ENCODE data around the gene AK4. TPM values are rescaled to one million over a fixed set of nuclear protein-coding genes. Genes with fewer than 3 reads are reported as not detected.

Gene AK4
- total and polyA plus RNA-seq, 4 experiments from 2014 or later = 1.3 to 1.9 TPM; not detected in 2

DNA sequence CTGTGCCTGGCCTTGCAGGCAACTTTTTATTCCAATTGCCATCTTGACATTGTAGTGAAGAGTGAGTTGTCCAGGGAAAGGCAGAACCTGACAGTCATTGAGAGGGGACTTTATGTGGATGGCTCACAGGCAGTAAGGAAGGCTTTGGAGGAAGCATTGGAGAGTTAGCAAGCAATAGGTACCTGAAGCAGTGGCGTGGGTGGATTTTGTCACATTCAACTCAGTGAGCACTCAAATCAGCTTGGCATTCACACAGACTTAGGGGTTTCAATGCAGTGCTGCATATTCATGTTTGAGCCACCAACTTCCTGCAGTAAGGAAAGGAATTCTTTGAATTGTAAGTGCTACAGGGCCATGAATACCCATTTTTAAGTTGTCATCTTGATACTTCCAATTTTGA lies 69.0 kb downstream of the AK4 start:
- CTCF ChIA-PET (ENCODE audit: partially characterized antibody) = interaction anchor here (0.7 to 3.9 kb wide), 3 partner anchors 8 to 32 kb away, joined by 3 to 19 read pairs (median 6); no protein-coding TSS in a partner anchor
- no peak for DNase-seq
- Histone ChIP-seq H3K9me3 (ENCODE audit: control insufficient read depth in 1 of 2, low read length in 2 of 2) (no peaks in the 10 kb centered on the region), H3K4me3 (ENCODE audit: low read length in 2 of 2) (no peak overlapping the region), H3K4me1 (ENCODE audit: insufficient read depth, low read length) (no peaks in the 10 kb centered on the region), H3K36me3 (ENCODE audit: insufficient read depth, low read length) (no peaks in the 10 kb centered on the region), H3K27ac (ENCODE audit: low read depth, low read length) (no peak overlapping the region), H3K27me3 (ENCODE audit: insufficient read depth, low read length) (no peaks in the 10 kb centered on the region)
- Mint-ChIP-seq H3K36me3 (no peaks in the 10 kb centered on the region), H3K9me3 (no peaks in the 10 kb centered on the region), H3K4me3 (no peak overlapping the region), H3K27me3 (peaks cover 0 to 1% of the 10 kb centered on the region in 2 donors), H3K4me1 (peaks cover 3 to 6% (median 4%) of the 10 kb centered on the region in 4 donors), H3K27ac (no peak overlapping the region)
- POLR2A ChIA-PET (ENCODE audit: partially characterized antibody) = no interaction called here
- intact Hi-C loops (cut with micrococcal nuclease) = no loop called here

DNA sequence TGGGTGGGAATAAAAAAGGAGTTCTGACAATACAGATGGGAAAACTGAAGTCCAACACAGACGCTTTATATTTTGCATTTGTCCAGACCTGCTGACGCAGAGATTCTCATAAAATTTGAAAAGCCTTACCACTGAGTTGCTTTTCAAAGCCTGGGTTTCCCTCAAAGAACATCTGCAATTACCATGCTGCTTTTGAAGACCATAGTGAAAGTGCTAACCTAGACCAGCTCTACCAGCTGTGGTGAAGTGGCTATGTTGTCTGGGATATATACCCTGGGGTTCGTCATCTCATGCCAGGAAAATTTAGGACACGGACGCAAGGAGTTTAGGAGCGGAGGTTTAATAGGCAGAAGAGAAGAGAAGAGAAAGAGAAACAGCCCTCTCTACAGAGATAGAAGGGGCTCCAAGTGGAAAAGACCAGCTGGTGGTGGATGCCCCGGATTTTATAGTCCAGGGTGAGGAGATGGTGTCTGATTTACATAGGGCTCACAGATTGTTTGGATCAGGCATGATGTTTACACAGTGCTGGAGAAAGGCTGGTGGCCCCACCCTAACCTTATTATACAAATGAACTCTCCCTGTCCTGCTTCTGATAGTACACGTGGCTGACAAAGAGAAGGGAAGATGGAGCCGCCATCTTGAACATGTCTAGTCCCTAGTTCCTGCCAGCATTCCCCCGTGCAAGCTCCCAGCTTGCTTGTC lies 73.8 kb downstream of the AK4 start:
- no peaks in the 10 kb centered on the region for H3K4me1 Mint-ChIP-seq
- no peak overlapping the region for H3K4me3 Mint-ChIP-seq
- POLR2A ChIA-PET (ENCODE audit: partially characterized antibody) = no interaction called here

DNA sequence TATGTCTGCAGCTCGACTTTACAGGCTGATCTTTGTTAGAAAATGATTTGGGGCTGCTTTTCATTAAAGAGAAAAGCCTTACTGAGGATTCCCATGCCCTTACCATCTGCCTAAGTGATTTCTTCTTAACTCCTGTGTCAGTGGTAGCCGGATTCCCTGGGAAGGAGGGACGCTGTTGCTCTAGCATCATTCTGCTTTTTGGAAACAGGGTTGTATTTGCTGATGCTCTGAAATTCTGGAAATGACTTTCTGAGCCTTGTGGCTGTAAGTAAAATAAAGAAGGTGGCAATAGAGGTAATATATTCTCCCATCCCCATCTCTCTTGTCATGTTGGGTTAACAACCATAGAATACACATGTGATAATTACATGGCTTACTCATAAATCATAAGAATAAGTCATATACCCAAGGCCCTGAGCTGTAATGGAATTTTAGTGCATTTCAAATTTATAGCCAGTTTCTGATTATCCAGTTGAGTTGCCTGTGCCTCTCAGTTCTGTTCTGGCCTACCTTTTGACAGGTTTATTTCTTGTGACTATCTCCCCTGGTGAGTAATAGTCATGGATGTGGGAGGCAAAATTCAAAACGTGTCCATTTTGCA lies 74.4 kb downstream of the AK4 start:
- Histone ChIP-seq H3K4me1 (ENCODE audit: insufficient read depth, low read length) (no peaks in the 10 kb centered on the region), H3K9me3 (ENCODE audit: control insufficient read depth in 1 of 2, low read length in 2 of 2) (no peaks in the 10 kb centered on the region), H3K4me3 (ENCODE audit: low read length in 2 of 2) (no peak overlapping the region), H3K27me3 (ENCODE audit: insufficient read depth, low read length) (no peaks in the 10 kb centered on the region), H3K27ac (ENCODE audit: low read depth, low read length) (no peak overlapping the region), H3K36me3 (ENCODE audit: insufficient read depth, low read length) (no peaks in the 10 kb centered on the region)
- no peak overlapping the region for H3K4me3 Mint-ChIP-seq
- H3K9me3 Mint-ChIP-seq = no peaks in the 10 kb centered on the region
- ChIA-PET CTCF (ENCODE audit: partially characterized antibody) (no interaction called here), POLR2A (ENCODE audit: partially characterized antibody) (no interaction called here)
- DNase-seq = no peak
- intact Hi-C loops (cut with micrococcal nuclease) = no loop called here
- H3K27ac Mint-ChIP-seq = no peak overlapping the region
- H3K4me1 Mint-ChIP-seq = no peaks in the 10 kb centered on the region
- H3K36me3 Mint-ChIP-seq = no peaks in the 10 kb centered on the region
- H3K27me3 Mint-ChIP-seq = peaks cover 0 to 8% of the 10 kb centered on the region in 2 donors

More for the DNA sequence above, 73.8 kb downstream of the AK4 start:
- Histone ChIP-seq H3K4me3 (ENCODE audit: low read length in 2 of 2) (no peak overlapping the region), H3K4me1 (ENCODE audit: insufficient read depth, low read length) (no peaks in the 10 kb centered on the region), H3K27me3 (ENCODE audit: insufficient read depth, low read length) (no peaks in the 10 kb centered on the region), H3K9me3 (ENCODE audit: control insufficient read depth in 1 of 2, low read length in 2 of 2) (no peaks in the 10 kb centered on the region), H3K27ac (ENCODE audit: low read depth, low read length) (no peak overlapping the region), H3K36me3 (ENCODE audit: insufficient read depth, low read length) (no peaks in the 10 kb centered on the region)
- intact Hi-C loops (cut with micrococcal nuclease) = no loop called here
- no peak for DNase-seq
- Mint-ChIP-seq H3K36me3 (no peaks in the 10 kb centered on the region), H3K27me3 (peaks cover 0 to 8% of the 10 kb centered on the region in 2 donors), H3K27ac (no peak overlapping the region), H3K9me3 (no peaks in the 10 kb centered on the region)
- CTCF ChIA-PET (ENCODE audit: partially characterized antibody) = no interaction called here

DNA sequence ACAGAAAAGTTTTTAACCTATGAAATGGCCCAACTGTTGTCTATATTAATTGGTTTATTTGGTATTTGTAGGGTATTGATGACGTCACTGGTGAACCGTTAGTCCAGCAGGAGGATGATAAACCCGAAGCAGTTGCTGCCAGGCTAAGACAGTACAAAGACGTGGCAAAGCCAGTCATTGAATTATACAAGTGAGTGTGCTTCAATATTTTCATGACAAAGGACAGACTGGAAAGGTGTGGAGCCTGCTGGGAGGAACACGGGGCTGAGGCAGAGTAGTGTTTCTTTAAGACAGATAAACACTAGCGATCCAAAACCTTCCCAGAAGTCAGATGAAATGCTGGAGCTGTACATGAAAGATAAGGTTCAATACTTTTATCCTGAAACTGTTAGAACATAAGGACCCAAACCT lies 76.7 kb downstream of the AK4 start:
- H3K9me3 Mint-ChIP-seq = no peaks in the 10 kb centered on the region
- Histone ChIP-seq H3K36me3 (ENCODE audit: insufficient read depth, low read length) (no peaks in the 10 kb centered on the region), H3K27ac (ENCODE audit: low read depth, low read length) (no peak overlapping the region), H3K4me3 (ENCODE audit: low read length in 2 of 2) (no peak overlapping the region), H3K27me3 (ENCODE audit: insufficient read depth, low read length) (no peaks in the 10 kb centered on the region), H3K4me1 (ENCODE audit: insufficient read depth, low read length) (no peaks in the 10 kb centered on the region), H3K9me3 (ENCODE audit: control insufficient read depth in 1 of 2, low read length in 2 of 2) (no peaks in the 10 kb centered on the region)
- no peak overlapping the region for H3K4me3 Mint-ChIP-seq
- POLR2A ChIA-PET (ENCODE audit: partially characterized antibody) = no interaction called here
- intact Hi-C loops (cut with micrococcal nuclease) = no loop called here
- peaks cover 0 to 9% of the 10 kb centered on the region in 2 donors for H3K27me3 Mint-ChIP-seq
- H3K4me1 Mint-ChIP-seq = no peaks in the 10 kb centered on the region
- DNase-seq = no peak
- H3K36me3 Mint-ChIP-seq = no peaks in the 10 kb centered on the region
- CTCF ChIA-PET (ENCODE audit: partially characterized antibody) = no interaction called here
- H3K27ac Mint-ChIP-seq = no peak overlapping the region

DNA sequence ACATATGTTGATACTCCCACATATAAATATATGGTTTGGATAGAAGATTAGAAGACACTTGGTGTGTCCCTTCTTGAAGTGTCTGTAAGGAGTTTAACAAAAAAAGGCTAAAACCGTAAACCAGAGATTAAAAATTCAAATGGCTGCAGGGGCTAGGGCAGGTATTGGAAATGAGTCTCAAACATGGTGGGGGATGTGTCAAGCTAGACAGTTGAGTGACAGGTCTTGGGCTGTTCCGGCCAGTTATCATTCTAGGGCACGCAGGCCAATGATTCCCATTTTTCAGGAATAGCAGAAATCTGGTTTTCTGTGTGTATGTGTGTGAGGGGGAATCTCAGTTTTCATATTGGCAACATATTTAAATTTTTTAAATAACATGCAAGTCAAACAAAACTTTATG lies 77.2 kb downstream of the AK4 start:
- Mint-ChIP-seq H3K4me3 (no peak overlapping the region), H3K9me3 (no peaks in the 10 kb centered on the region), H3K4me1 (no peaks in the 10 kb centered on the region), H3K27me3 (peaks cover 1 to 10% of the 10 kb centered on the region in 2 donors), H3K27ac (no peak overlapping the region), H3K36me3 (no peaks in the 10 kb centered on the region)
- H3K4me1 ChIP-seq (ENCODE audit: insufficient read depth, low read length) = no peaks in the 10 kb centered on the region
- no peak overlapping the region for H3K4me3 ChIP-seq (ENCODE audit: low read length in 2 of 2)
- intact Hi-C loops (cut with micrococcal nuclease) = no loop called here
- ChIA-PET POLR2A (ENCODE audit: partially characterized antibody) (no interaction called here), CTCF (ENCODE audit: partially characterized antibody) (no interaction called here)
- no peak overlapping the region for H3K27ac ChIP-seq (ENCODE audit: low read depth, low read length)
- H3K9me3 ChIP-seq (ENCODE audit: control insufficient read depth in 1 of 2, low read length in 2 of 2) = no peaks in the 10 kb centered on the region
- H3K27me3 ChIP-seq (ENCODE audit: insufficient read depth, low read length) = no peaks in the 10 kb centered on the region
- no peaks in the 10 kb centered on the region for H3K36me3 ChIP-seq (ENCODE audit: insufficient read depth, low read length)
- no peak for DNase-seq

DNA sequence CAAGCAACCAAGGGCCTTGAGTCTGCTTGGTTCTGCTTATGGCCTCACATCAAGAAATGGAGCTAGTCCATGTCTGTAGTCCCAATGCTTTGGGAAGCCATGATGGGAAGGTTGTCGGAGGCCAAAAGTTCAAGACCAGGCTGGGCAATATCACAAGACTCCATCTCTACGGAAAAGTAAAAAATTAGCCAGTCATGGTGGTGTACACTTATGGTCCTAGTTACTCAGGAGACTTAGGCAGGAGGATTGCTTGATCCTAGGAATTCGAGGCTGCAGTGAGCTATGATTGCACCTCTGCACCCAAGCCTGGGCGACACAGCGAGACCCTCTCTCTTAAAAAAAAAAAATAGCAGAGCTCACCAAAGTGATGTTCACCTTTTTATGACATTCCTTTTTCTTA lies 81.2 kb downstream of the AK4 start:
- no peaks in the 10 kb centered on the region for H3K36me3 Mint-ChIP-seq
- intact Hi-C loops (cut with micrococcal nuclease) = no loop called here
- H3K4me3 Mint-ChIP-seq = no peak overlapping the region
- peaks cover 6 to 17% of the 10 kb centered on the region in 2 donors for H3K27me3 Mint-ChIP-seq
- H3K27ac Mint-ChIP-seq = no peak overlapping the region
- Histone ChIP-seq H3K9me3 (ENCODE audit: control insufficient read depth in 1 of 2, low read length in 2 of 2) (no peaks in the 10 kb centered on the region), H3K27me3 (ENCODE audit: insufficient read depth, low read length) (no peaks in the 10 kb centered on the region), H3K27ac (ENCODE audit: low read depth, low read length) (no peak overlapping the region), H3K4me1 (ENCODE audit: insufficient read depth, low read length) (no peaks in the 10 kb centered on the region), H3K36me3 (ENCODE audit: insufficient read depth, low read length) (no peaks in the 10 kb centered on the region), H3K4me3 (ENCODE audit: low read length in 2 of 2) (no peak overlapping the region)
- DNase-seq = no peak
- no peaks in the 10 kb centered on the region for H3K9me3 Mint-ChIP-seq
- ChIA-PET CTCF (ENCODE audit: partially characterized antibody) (no interaction called here), POLR2A (ENCODE audit: partially characterized antibody) (no interaction called here)
- H3K4me1 Mint-ChIP-seq = peaks cover 0 to 4% (median 0%) of the 10 kb centered on the region in 4 donors

DNA sequence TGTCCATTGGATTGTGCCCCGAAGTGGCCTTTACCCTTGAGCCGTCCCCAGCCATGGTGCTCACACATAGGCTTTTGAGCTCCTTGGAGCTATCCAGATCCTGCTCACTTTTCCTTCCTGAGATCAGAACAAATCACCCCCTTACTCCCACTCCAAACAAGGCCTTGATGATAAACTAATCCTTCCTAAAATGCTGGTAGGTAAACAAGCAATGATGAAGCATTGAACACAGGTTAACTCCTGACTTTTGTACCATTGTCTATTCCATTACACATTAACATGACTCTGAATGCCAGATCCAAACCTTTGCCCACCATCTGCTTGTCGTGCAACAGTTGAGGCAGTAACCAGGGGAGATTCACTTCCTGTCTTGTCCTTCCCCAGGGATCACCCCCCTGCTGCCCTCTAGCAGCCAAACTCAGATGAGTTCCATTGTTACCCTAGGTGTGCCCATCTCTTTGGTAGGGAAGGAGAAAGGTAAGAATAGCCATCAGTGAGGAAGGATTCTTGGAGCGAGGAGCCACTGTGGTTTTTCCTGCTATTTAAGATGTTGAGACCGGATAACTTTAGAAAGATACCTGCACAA lies 81.8 kb downstream of the AK4 start:
- intact Hi-C loops (cut with micrococcal nuclease) = no loop called here
- H3K4me1 Mint-ChIP-seq = peaks cover 0 to 4% (median 0%) of the 10 kb centered on the region in 4 donors

More for the DNA sequence above, 81.8 kb downstream of the AK4 start:
- CTCF ChIA-PET (ENCODE audit: partially characterized antibody) = no interaction called here
- no peaks in the 10 kb centered on the region for H3K36me3 ChIP-seq (ENCODE audit: insufficient read depth, low read length)
- peaks cover 7 to 17% of the 10 kb centered on the region in 2 donors for H3K27me3 Mint-ChIP-seq
- H3K27ac Mint-ChIP-seq = no peak overlapping the region
- no peaks in the 10 kb centered on the region for H3K4me1 ChIP-seq (ENCODE audit: insufficient read depth, low read length)
- H3K4me3 Mint-ChIP-seq = no peak overlapping the region
- H3K27ac ChIP-seq (ENCODE audit: low read depth, low read length) = no peak overlapping the region
- POLR2A ChIA-PET (ENCODE audit: partially characterized antibody) = no interaction called here
- no peaks in the 10 kb centered on the region for H3K9me3 Mint-ChIP-seq
- no peaks in the 10 kb centered on the region for H3K27me3 ChIP-seq (ENCODE audit: insufficient read depth, low read length)
- H3K36me3 Mint-ChIP-seq = no peaks in the 10 kb centered on the region
- DNase-seq = no peak
- no peaks in the 10 kb centered on the region for H3K9me3 ChIP-seq (ENCODE audit: control insufficient read depth in 1 of 2, low read length in 2 of 2)
- no peak overlapping the region for H3K4me3 ChIP-seq (ENCODE audit: low read length in 2 of 2)

Measured in CD4-positive, alpha-beta memory T cell (primary cell).